ENCODE data around the gene TENM3. TPM values are rescaled to one million over a fixed set of nuclear protein-coding genes. Genes with fewer than 3 reads are reported as not detected.

Gene TENM3
- total and polyA plus RNA-seq, 2 of the 8 experiments (the other 6 are each of a cell fraction or from before 2014, with no cell fraction given) = 36.9 to 69.3 TPM

DNA sequence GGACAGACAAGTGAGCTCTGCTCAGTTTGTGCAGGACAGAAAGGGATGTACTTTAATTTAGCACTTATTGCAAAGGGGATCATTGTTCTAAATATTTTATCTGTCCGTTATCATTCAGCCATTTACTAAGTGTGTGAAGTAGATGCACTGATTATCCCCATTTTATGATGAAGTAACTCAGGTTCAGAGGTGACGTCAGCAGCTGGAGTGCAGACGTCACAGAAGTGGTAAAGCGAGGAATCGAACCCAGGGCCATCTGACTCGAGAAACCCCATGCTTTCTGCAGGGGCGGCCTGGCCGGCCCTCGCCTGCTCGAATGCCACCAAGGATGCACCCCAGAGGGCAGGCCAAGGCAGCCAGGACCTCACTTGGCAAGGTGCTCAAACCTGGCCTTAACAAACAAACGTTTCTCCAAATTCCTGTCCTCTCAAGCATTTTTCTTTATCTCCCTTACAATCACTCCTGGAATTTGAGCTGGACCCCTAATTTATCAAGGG lies 599.0 kb downstream of the TENM3 start:
- Histone ChIP-seq H3K18ac (ENCODE audit: extremely low read depth, low read length) (no peak overlapping the region), H3K4me2 (ENCODE audit: insufficient read depth in 1 of 2, low read depth in 2 of 2, low read length in 2 of 2) (no peak overlapping the region), H3K27me3 (replicated peaks in 1 of 4; ENCODE audit: control insufficient read depth in 3 of 4, extremely low read depth in 1 of 4, insufficient read depth in 3 of 4, low read length in 3 of 4) (no peaks in the 10 kb centered on the region), H3K27ac (ENCODE audit: low read depth, low read length) (no peak overlapping the region), H4K5ac (ENCODE audit: insufficient read length, low read depth, low read length) (no peak overlapping the region), H3K4ac (replicated peaks; ENCODE audit: insufficient read length, low read depth, low read length) (no peak overlapping the region), H3K23me2 (ENCODE audit: low read depth, low read length) (no peaks in the 10 kb centered on the region), H3K4me1 (replicated peaks in 1 of 4; ENCODE audit: control insufficient read depth in 3 of 4, insufficient read depth in 4 of 4, low read length in 3 of 4) (no peaks in the 10 kb centered on the region), H2BK12ac (ENCODE audit: low read depth, low read length) (no peak overlapping the region), H2AK5ac (ENCODE audit: low read depth, low read length) (no peak overlapping the region), H4K91ac (replicated peaks; ENCODE audit: insufficient read length, low read length) (no peak overlapping the region), H3K4me3 (ENCODE audit: extremely low read depth in 1 of 4, insufficient read depth in 2 of 4, low read depth in 3 of 4, low read length in 4 of 4) (no peak overlapping the region), H2BK120ac (replicated peaks; ENCODE audit: low read depth, low read length) (no peak overlapping the region), H4K8ac (ENCODE audit: extremely low read depth, insufficient read depth, low read length) (no peak overlapping the region; the same call in 1 of the 2 replicates), H3K36me3 (ENCODE audit: control insufficient read depth in 2 of 4, insufficient read depth in 4 of 4, low read length in 3 of 4) (no peaks in the 10 kb centered on the region), H3K23ac (ENCODE audit: insufficient read length) (no peak overlapping the region), H3K14ac (ENCODE audit: insufficient read length) (no peak overlapping the region), H2BK20ac (ENCODE audit: low read length) (no peak overlapping the region), H4K20me1 (replicated peaks in 1 of 2; ENCODE audit: control insufficient read depth in 1 of 2, insufficient read depth in 2 of 2, low read length in 2 of 2) (no peaks in the 10 kb centered on the region), H2BK15ac (ENCODE audit: low read length) (no peak overlapping the region), H3K79me2 (ENCODE audit: control insufficient read depth in 1 of 2, insufficient read depth in 2 of 2, low read length in 2 of 2) (no peaks in the 10 kb centered on the region), H3K9me3 (ENCODE audit: insufficient read depth in 2 of 2, low read depth in 1 of 2, low read length in 1 of 2) (no peaks in the 10 kb centered on the region), H2BK5ac (ENCODE audit: low read depth, low read length) (no peak overlapping the region), H3K9ac (replicated peaks in 1 of 4; ENCODE audit: extremely low read depth in 1 of 4, low read depth in 3 of 4, low read length in 3 of 4) (no peak overlapping the region), H3K79me1 (ENCODE audit: low read depth, low read length) (no peaks in the 10 kb centered on the region), H3K56ac (replicated peaks; ENCODE audit: insufficient read length, low read depth, low read length) (no peak overlapping the region), H2AFZ (ENCODE audit: low read length) (no peak overlapping the region)
- POLR2A ChIA-PET (ENCODE audit: partially characterized antibody) = no interaction called here
- DNase-seq (ENCODE audit: low read depth in 1 of 2, low spot score in 2 of 2) (no peak), FAIRE-seq (no peak)
- 86% methylated on average over 11 of the region's 11 CpGs; no CpG with 5 or more reads in 1 of the 2 experiments for WGBS, 2 experiments (ENCODE audit: extremely low coverage in 1 of 2, insufficient coverage in 1 of 2, insufficient read length in 1 of 2, insufficient replicate concordance in 2 of 2, low coverage in 1 of 2, low lambda C conversion rate in 2 of 2, missing lambda C conversion rate in 1 of 2)
- no peak for TF ChIP-seq POLR2AphosphoS5 (IDR thresholded peaks at IDR 0.05; ENCODE audit: low read depth, low read length)
- no peak for TF ChIP-seq TCF12 (IDR thresholded peaks at IDR 0.05; ENCODE audit: low read depth, low read length)
- TF ChIP-seq RBBP5 (IDR thresholded peaks at IDR 0.05; ENCODE audit: borderline replicate concordance, low read depth, low read length) = no peak
- no peak for TF ChIP-seq EGR1 (IDR thresholded peaks at IDR 0.05; ENCODE audit: borderline replicate concordance, low read depth, low read length)
- TF ChIP-seq SP4 (IDR thresholded peaks at IDR 0.05; ENCODE audit: low read length) = no peak
- no peak for TF ChIP-seq FOSL1 (IDR thresholded peaks at IDR 0.05; ENCODE audit: insufficient read depth, low read depth, low read length)
- CTCF ChIA-PET (ENCODE audit: partially characterized antibody) = interaction anchor here (1.1 to 1.4 kb wide), 2 partner anchors 20 to 56 kb away, joined by 3 read pairs; no protein-coding TSS in a partner anchor
